GM12801 (cell line): Measurements from ENCODE around the gene TTC3.

Experiments used
- CTCF ChIP-seq: IDR thresholded peaks from one replicate; pipeline ENCODE4 v1.5.1; 2011; ENCODE audit warnings: control low read depth; ENCODE audit not compliant: insufficient read length; ENCODE audit errors: extremely low read depth

Gene TTC3

DNA sequence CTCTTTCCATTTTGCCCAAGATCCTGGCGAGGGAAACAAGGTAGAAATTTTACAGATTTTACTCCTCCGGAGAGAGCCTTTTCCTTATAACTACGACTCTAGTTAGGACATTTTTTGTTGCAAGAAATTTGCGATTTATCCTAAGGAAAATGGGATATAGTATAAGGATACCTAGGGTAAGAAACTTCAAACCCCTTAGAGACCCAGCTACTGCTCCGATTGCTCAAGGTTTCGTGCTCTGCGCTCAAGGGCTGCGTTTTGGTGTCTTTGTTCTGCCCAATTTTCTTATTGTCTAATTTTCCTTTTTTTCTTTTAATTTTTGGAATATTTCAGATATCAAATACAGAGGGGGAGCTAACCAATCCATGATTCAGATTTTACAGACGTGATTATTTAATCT lies 1.5 kb downstream of the TTC3 start:
- TF ChIP-seq CTCF: no peak

GRCh38 chr21:37075214-37075770 lies 2.2 kb downstream of the TTC3 start:
- no peak for TF ChIP-seq CTCF

DNA sequence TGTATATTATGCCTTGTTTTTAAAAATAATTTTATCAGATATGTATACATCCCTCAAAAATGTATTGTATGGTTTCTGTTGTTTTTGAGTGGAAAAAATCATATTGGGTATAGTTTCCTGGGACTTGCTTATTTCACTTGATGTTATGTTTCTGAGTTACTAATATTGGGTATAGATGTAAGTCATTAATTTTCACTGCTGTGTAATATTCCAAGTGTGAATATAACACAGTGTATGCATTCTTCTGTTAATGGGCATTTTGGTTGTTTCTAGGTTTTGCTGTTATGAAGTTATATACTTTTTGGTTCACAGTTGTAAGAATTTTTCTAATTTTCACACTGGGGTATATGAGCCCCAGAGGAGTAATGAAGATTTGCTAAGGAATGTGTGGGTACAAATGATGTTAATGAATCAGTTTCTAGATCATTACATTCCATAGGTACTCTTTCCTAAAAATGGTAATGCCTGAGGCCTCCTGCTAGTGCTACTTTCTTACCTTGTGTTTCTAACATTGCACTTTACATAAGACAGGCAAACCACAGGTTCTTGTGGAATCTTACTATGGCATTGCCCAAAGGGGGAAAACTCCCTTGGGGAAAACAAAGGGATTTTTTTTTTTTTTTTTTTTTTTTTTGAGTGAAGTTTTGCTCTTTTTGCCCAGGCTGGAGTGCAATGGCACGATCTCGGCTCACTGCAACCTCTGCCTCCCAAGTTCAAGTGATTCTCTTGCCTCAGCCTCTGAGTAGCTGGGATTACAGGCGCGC lies 3.2 kb downstream of the TTC3 start:
- TF ChIP-seq CTCF: no peak

GRCh38 chr21:37077403-37077802 lies 4.3 kb downstream of the TTC3 start:
- no peak for TF ChIP-seq CTCF

DNA sequence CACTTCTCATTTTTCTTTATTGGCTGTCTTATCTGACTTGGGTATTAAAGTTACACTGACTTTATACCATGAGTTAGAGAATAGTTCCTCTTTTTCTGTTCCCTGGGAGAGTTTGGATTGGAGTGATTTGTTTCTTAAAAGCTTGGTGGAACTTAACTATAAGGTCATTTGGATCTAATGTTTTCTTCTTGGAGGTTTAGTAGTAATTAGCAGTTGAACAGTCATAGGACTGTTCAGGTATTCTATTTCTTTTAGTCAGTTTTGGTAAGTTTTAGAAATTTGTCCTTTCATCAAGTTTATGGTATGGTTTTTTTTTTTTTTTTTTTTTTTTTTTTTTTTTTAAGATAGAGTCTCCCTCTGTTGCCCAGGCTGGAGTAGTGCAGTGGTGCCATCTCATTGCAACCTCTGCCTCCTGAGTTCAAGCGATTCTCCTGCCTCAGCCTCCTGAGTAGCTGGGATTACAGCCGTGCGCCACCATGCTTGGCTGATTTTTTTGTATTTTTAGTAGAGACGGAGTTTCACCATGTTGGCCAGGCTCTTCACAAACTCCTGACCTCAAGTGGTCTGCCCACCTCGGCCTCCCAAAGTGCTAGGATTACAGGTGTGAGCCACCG lies 6.3 kb downstream of the TTC3 start:
- TF ChIP-seq CTCF: no peak

- TF ChIP-seq CTCF: no peak
Measured at GRCh38 chr21:37082375-37082774, 9.3 kb downstream of the TTC3 start.

DNA sequence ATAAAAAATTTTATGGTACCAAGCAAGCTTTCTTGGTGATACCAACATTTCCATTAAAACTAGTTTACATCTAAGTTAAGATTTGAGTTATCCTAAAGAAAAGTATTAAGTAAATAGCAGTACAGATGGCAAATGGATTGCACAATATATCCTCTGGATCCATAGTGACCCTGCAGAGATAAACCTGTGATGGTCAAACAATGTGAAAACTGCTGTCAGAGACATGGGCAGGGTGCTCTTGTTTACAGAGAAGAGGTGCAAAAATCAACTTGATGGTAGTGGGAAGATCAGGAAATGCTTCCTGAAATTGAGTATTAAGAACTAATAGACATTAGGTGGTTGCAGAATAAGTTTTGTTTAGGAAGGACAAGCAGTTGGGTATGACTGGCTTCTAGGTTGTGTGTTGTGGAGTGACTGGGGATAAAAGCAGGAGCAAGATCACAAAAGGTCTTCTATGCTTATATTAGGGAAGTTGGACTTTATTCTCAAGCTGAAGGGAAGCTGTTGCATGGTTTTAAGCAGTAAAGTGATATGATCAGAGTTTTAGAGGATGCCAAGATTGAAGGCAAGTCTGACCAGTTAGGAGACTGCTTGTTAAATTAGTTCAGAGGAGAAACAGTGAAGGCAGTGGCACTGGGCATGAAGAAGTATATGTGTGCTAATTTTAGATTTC lies 9.9 kb downstream of the TTC3 start:
- no peak for TF ChIP-seq CTCF
